ES-I3 (cell line): ENCODE data around the gene AP1G1.
"Not testable (repeated sequence)": the region's sequence is repeated elsewhere in the genome, so short reads cannot be mapped to it uniquely, and the experiment has no call there.

Source experiments
- H3K36me3 ChIP-seq: 2 replicates; pipeline ENCODE4 v1.6.1; 2013; ENCODE audit warnings: mild to moderate bottlenecking, low read length, control low read depth, moderate library complexity; ENCODE audit not compliant: insufficient read depth
- H3K4me1 ChIP-seq: 2 replicates; pipeline ENCODE4 v1.6.1; 2013; ENCODE audit warnings: mild to moderate bottlenecking, control low read depth, low read length; ENCODE audit not compliant: insufficient read depth
- H3K9ac ChIP-seq: 2 replicates; pipeline ENCODE4 v1.6.1; 2013; ENCODE audit warnings: low read depth, mild to moderate bottlenecking, low read length, moderate library complexity
- H3K9me3 ChIP-seq: 2 replicates; pipeline ENCODE4 v1.6.1; 2013; ENCODE audit warnings: mild to moderate bottlenecking, low read length, moderate library complexity; ENCODE audit not compliant: control insufficient read depth, insufficient read depth

AP1G1 gene

DNA sequence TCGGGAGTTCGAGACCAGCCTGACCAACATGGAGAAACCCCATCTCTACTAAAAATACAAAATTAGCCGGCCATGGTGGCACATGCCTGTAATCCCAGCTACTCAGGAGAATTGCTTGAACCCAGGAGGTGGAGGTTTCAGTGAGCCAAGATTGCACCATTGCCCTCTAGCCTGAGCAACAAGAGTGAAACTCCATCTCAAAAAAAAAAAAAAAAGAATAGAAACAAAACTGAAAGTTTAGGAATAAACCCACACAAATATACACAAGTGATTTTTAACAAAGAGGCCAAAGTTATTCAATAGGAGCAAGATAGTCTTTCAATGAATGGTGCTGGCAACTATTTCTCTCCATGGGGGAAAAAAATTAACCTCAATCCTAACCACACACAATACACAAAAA is 18.3 kb downstream of the AP1G1 start:
- H3K9ac ChIP-seq, H3K4me1 ChIP-seq, H3K9me3 ChIP-seq, H3K36me3 ChIP-seq: not testable (repeated sequence)

DNA sequence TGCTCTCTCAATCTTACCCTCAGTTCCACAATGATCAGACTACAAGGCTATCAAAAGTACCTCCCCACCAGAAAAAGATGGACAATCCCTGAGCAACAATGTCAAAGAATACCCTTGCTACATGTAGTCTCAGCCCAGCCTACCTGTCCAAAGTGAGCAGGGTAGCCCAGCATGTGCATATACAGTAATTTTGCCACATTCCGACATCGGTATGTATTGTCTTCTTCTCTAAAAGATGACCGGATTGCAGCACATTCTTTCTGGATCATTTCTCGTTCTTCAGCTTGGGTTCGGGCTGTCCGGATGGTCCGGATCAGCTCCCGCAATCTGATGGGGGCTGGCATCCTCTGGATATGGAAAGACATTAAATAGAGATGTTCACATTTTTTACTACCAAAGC is 19.5 kb downstream of the AP1G1 start:
- H3K9ac ChIP-seq = no peak overlapping the region
- H3K9me3 ChIP-seq = no peaks in the 10 kb centered on the region
- peaks cover 7% of the 10 kb centered on the region; the same call in 1 of the 2 replicates for H3K36me3 ChIP-seq
- no peaks in the 10 kb centered on the region for H3K4me1 ChIP-seq

DNA sequence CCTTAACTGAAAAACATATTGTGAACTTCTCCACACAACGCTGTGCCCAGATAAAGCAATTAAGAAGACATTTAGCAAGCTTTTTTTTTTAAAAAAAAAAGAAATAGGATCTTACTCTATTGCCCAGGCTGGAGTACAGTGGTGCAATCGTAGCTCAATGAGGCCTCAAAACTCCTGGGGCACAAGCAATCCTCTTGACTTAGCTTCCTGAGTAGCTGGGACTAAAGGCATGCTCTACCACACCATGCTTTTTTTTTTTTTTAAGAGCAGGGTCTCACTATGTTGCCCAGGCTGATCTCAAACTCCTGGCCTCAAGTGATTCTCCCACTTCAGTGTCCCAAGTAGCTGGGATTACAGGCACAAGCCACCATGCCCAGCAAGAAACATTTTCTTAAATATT is 20.1 kb downstream of the AP1G1 start:
- H3K36me3 ChIP-seq = peaks cover 7% of the 10 kb centered on the region; the same call in 1 of the 2 replicates
- no peak overlapping the region for H3K9ac ChIP-seq
- no peaks in the 10 kb centered on the region for H3K4me1 ChIP-seq
- no peaks in the 10 kb centered on the region for H3K9me3 ChIP-seq

DNA sequence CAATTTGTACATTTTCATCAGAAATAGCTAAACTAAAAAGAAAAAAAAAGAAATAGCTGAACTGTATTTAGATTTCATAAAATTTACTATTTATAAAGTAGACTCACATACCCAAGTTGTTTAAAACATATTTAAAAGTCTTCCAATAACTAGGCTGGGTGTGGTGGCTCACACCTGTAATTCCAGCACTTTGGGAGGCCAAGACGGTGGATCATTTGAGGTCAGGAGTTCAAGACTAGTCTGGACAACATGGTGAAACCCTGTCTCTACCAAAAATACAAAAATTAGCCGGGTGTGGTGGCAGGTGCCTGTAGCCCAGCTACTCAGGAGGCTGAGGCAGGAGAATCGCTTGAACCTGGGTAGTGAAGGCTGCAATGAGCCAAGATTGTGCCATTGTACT is 23.5 kb downstream of the AP1G1 start:
- not testable (repeated sequence) for H3K4me1 ChIP-seq, H3K36me3 ChIP-seq, H3K9me3 ChIP-seq, H3K9ac ChIP-seq

GRCh38 chr16:71784093-71784492 is 24.5 kb downstream of the AP1G1 start:
- no peaks in the 10 kb centered on the region for H3K4me1 ChIP-seq
- H3K9ac ChIP-seq = no peak overlapping the region
- H3K36me3 ChIP-seq = peaks cover 4% of the 10 kb centered on the region; the same call in 1 of the 2 replicates
- no peaks in the 10 kb centered on the region for H3K9me3 ChIP-seq

DNA sequence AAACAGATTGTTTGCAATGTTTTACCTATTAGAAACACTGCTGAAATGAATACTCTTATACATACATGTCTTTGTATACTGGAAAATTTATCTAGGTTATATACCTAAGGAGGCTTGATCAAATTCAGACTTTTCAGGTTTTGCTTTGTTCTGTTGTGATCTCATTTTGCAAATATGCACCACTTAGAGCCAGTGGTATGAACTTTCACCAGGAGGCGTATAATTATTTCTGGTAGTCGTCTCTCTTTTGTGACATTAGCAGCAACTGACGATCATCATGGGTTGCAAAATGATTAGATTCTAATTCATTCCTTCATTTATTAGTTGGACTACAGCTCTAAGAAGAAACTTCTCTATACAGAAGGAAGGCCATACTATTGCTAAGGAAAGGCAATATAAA is 26.9 kb downstream of the AP1G1 start:
- Histone ChIP-seq H3K36me3 (no peaks in the 10 kb centered on the region), H3K4me1 (no peaks in the 10 kb centered on the region), H3K9me3 (no peaks in the 10 kb centered on the region), H3K9ac (no peak overlapping the region)

GRCh38 chr16:71780521-71781089 is 28.0 kb downstream of the AP1G1 start:
- H3K9me3 ChIP-seq = no peaks in the 10 kb centered on the region
- H3K36me3 ChIP-seq = no peaks in the 10 kb centered on the region
- no peak overlapping the region for H3K9ac ChIP-seq
- H3K4me1 ChIP-seq = no peaks in the 10 kb centered on the region

DNA sequence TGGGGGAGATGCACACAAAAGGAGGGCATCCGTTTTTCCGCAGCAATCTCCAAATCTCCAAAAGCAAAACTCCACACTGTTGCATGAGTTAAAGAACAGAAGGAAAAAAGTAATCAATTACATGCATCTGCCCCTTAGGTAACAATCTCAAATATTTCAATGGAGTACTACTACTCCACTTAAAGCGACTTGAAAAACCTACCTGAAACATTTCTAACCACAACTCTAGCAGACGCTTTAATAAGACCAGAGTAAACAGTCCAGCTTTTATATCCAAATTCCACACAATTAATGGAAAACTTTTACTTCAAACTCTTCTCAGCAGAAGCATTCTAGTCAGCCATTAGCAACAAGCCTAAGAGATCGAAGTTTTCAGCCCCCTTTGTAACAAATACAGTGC is 29.9 kb downstream of the AP1G1 start:
- Histone ChIP-seq H3K36me3 (0 out of 2 replicates have a peak, but pooled peaks cover 1% of the 10 kb centered on the region), H3K9me3 (no peaks in the 10 kb centered on the region), H3K9ac (no peak overlapping the region), H3K4me1 (no peaks in the 10 kb centered on the region)

DNA sequence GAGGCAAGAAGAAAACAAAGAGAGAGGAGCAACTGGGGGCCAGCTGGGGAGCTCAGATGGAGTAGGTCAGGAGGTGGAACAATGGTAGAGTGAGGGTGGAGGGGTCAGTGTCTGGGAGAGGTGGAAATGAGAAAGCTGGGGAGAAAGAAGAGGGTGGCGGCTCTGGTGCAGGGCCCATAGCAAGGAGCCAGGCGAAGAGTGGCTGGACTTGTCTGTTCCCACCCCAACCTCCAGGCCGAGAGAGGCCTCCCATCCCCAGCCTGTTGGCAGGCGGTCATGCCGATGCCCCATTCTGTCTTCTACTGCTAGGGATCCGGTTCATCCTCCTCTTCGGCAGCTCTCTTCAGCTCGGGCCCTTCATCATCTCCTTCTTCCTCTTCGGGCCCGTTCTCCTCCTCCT is 31.3 kb downstream of the AP1G1 start:
- Histone ChIP-seq H3K9me3 (no peaks in the 10 kb centered on the region), H3K4me1 (no peaks in the 10 kb centered on the region), H3K9ac (no peak overlapping the region), H3K36me3 (peaks cover 8% of the 10 kb centered on the region; the same call in 1 of the 2 replicates)

DNA sequence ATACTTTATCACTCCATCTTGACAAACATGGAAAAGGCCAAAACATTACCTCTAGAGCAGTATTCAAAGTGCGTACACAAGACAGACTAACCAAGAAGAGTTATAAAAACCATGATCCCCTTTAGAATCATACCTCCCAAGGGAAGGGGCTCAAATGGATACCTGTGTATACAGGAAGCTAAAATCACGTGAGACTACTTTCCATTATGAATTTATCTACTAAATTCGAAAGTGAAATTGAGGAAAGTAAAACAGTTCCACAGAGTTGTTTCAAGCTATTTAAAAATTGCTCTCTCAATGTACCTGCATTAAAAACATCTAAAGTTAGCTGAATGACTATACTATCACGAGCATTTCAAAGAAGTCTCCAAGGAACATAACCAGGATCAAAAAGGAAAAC is 32.7 kb downstream of the AP1G1 start:
- Histone ChIP-seq H3K4me1 (no peaks in the 10 kb centered on the region), H3K36me3 (peaks cover 8% of the 10 kb centered on the region; the same call in 1 of the 2 replicates), H3K9ac (no peak overlapping the region), H3K9me3 (no peaks in the 10 kb centered on the region)

GRCh38 chr16:71771571-71771970 is 37.1 kb downstream of the AP1G1 start:
- Histone ChIP-seq H3K36me3 (peaks cover 17% of the 10 kb centered on the region), H3K9ac (no peak overlapping the region), H3K4me1 (no peaks in the 10 kb centered on the region), H3K9me3 (no peaks in the 10 kb centered on the region)

DNA sequence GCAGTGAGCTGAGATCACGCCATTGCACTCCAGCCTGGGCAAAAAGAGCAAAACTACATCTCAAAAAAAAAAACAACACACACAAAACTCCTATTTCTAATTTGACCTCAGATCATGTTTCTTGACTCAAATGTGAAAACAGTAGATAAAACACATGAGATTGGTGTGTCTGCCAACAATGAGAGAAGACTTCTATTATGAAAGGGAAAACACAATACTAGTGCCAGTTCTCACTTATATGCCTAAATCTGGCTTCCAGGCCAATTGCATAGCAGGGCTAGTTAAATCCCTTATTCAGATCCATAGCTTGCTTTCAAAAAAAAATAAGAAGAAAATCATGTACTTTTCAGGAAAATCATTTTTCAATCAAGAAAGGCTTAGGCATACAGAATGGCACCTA is 39.4 kb downstream of the AP1G1 start:
- peaks cover 17% of the 10 kb centered on the region for H3K36me3 ChIP-seq
- no peaks in the 10 kb centered on the region for H3K9me3 ChIP-seq
- no peak overlapping the region for H3K9ac ChIP-seq
- no peaks in the 10 kb centered on the region for H3K4me1 ChIP-seq

GRCh38 chr16:71767060-71767900 is 41.4 kb downstream of the AP1G1 start:
- Histone ChIP-seq H3K36me3 (peaks cover 11% of the 10 kb centered on the region; the same call in 1 of the 2 replicates), H3K9ac (no peak overlapping the region), H3K4me1 (no peaks in the 10 kb centered on the region), H3K9me3 (no peaks in the 10 kb centered on the region)

DNA sequence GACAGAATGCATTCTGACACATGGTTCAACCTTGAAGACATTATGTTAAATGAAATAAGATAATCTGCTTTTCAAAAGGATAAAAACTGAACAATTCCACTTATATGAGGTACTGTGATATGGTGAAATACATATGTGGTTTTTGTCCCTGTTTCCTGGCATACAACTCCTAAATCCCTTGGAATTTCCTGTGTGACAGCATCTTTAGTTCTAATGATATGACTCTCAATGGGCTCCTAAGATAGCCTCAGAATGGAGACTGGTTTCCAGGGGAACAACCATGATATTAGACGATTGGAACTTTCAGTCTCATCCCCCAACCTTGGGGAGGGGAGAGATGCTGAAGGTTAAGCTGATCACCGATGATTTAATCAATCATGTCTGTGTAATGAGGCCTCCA is 46.4 kb downstream of the AP1G1 start:
- Histone ChIP-seq H3K9ac (no peak overlapping the region), H3K4me1 (no peaks in the 10 kb centered on the region), H3K9me3 (no peaks in the 10 kb centered on the region), H3K36me3 (peaks cover 17% of the 10 kb centered on the region)

- Histone ChIP-seq H3K36me3 (peaks cover 21% of the 10 kb centered on the region), H3K9me3 (no peaks in the 10 kb centered on the region), H3K9ac (no peak overlapping the region), H3K4me1 (no peaks in the 10 kb centered on the region)
These were observed 47.5 kb downstream of the AP1G1 start for GRCh38 chr16:71761097-71761496.
